SK-N-SH (cell line): ENCODE measurements around the gene TMEM80.

ENCODE experiments used
- CTCF ChIP-seq: fragments of 200-600 bp; sonication (generic); IDR thresholded peaks from 2 replicates; pipeline ENCODE4 v1.6.1; 2017; ENCODE audit warnings: antibody characterized with exemption, mild to moderate bottlenecking, moderate library complexity
- EZH2phosphoT487 ChIP-seq: fragments of 200-600 bp; sonication (generic); IDR thresholded peaks from 2 replicates; pipeline ENCODE4 v1.6.1; 2017; ENCODE audit warnings: low read depth, mixed run types, mild to moderate bottlenecking, antibody characterized with exemption, moderate library complexity, borderline replicate concordance
- FOXJ3 ChIP-seq: sonication (generic); formaldehyde crosslinking; IDR thresholded peaks from 2 replicates; pipeline ENCODE4 v1.5.1; 2020; ENCODE audit warnings: mild to moderate bottlenecking, missing genetic modification reagents
- REST ChIP-seq: IDR thresholded peaks from 2 replicates; pipeline ENCODE4 v1.6.1; 2012; ENCODE audit warnings: mild to moderate bottlenecking, low read depth, low read length, moderate library complexity
- TAF1 ChIP-seq: IDR thresholded peaks from 2 replicates; pipeline ENCODE4 v1.6.1; 2012; ENCODE audit warnings: low read depth, mild to moderate bottlenecking, low read length, moderate library complexity, borderline replicate concordance

- TF ChIP-seq CTCF = no peak
- TF ChIP-seq FOXJ3 (CRISPR knock-in tag) = no peak
- TF ChIP-seq EZH2phosphoT487 = no peak
- TF ChIP-seq TAF1 = no peak
- TF ChIP-seq REST = no peak
Observed at GRCh38 chr11:695288-695537, 403 bp upstream of the TMEM80 start.
